Uterus (tissue), 4 donors: ENCODE measurements around the gene DXO. TPM values are rescaled to one million over a fixed set of nuclear protein-coding genes. Genes with fewer than 3 reads are reported as not detected.
A peak's percentile ranks its signal among the peaks of the same experiment; 100 is the strongest.

Source experiments
- DNase-seq, 2 donors: peaks; one replicate each; pipeline ENCODE4 v3.0.0-alpha.2; 2019 to 2020
- H3K27ac ChIP-seq, 2 donors: fragments of 200-600 bp; sonication (generic); 1 replicate in 1 of 2; 2 replicates in 1 of 2; pipeline ENCODE4 v1.5.1; 2016 to 2018
- H3K27me3 ChIP-seq, 2 donors: fragments of 200-600 bp; sonication (generic); one replicate each; pipeline ENCODE4 v1.5.1; 2018 to 2019; ENCODE audit warnings: control low read depth in 1 of 2
- H3K36me3 ChIP-seq, 2 donors: fragments of 200-600 bp; sonication (generic); one replicate each; pipeline ENCODE4 v1.5.1; 2019; ENCODE audit warnings: control low read depth in 1 of 2
- H3K4me1 ChIP-seq, 2 donors: fragments of 200-600 bp; sonication (generic); one replicate each; pipeline ENCODE4 v1.5.1; 2018 to 2019; ENCODE audit warnings: control low read depth in 1 of 2
- H3K4me3 ChIP-seq, 2 donors: fragments of 200-600 bp; sonication (generic); 1 replicate in 1 of 2; 2 replicates in 1 of 2; pipeline ENCODE4 v1.5.1; 2018 to 2019; ENCODE audit warnings: mild to moderate bottlenecking in 1 of 2
- H3K9me3 ChIP-seq, 2 donors: fragments of 200-600 bp; sonication (generic); one replicate each; pipeline ENCODE4 v1.5.1; 2019; ENCODE audit warnings: control low read depth in 1 of 2
- POLR2A ChIP-seq, 2 donors: fragments of 450-650 bp; IDR thresholded peaks; one replicate each; pipeline ENCODE4 v1.6.1; 2016; ENCODE audit warnings: antibody characterized with exemption in 2 of 2, mild to moderate bottlenecking in 1 of 2, moderate library complexity in 1 of 2
- intact Hi-C: fragments of 100-400 bp; cut with DNase I; formaldehyde crosslinking; loops from one replicate; pipeline ENCODE4 v1.15.1; 2023; ENCODE audit warnings: low total_unique reads
- microRNA counts, 2 donors: library from miRNA; unstranded; fragments of <30 nt; microRNA quantifications; one replicate each; lab custom pipeline; 2016 to 2017
- microRNA-seq: library from miRNA; unstranded; fragments of <30 nt; microRNA quantifications from one replicate; pipeline ENCODE4, GENCODE V29; 2016; ENCODE audit warnings: borderline microRNAs expressed, borderline replicate concordance
- small RNA-seq: library from RNA; depleted of rRNA; stranded (forward); fragments of <200 nt; gene quantifications from one replicate; pipeline ENCODE3, GENCODE V24; 2016
- total RNA-seq, 4 donors: library from RNA; depleted of rRNA in 3 of 4; stranded (reverse); fragments of >200 nt in 3 of 4; gene quantifications; one replicate each; pipeline versions ENCODE4 v1.1.0 to v1.2.4, GENCODE V29; 2014 to 2023
- TF ChIP-seq, protein P1 (sequence below), 4 experiments: fragments of 200-600 bp in 2 of 4; fragments of 450-650 bp in 2 of 4; sonication (generic) in 2 of 4; IDR thresholded peaks; one replicate each; pipeline ENCODE4 v1.5.1; 2016 to 2019; ENCODE audit warnings: antibody characterized with exemption in 4 of 4, mild to moderate bottlenecking in 2 of 4, moderate library complexity in 1 of 4
- donor health status: DM: yes; HTN: yes; CAD: no.

DXO gene
- total RNA-seq, 4 donors from 2014 or later: 10.0 to 36.6 (median 14.7) TPM

DNA sequence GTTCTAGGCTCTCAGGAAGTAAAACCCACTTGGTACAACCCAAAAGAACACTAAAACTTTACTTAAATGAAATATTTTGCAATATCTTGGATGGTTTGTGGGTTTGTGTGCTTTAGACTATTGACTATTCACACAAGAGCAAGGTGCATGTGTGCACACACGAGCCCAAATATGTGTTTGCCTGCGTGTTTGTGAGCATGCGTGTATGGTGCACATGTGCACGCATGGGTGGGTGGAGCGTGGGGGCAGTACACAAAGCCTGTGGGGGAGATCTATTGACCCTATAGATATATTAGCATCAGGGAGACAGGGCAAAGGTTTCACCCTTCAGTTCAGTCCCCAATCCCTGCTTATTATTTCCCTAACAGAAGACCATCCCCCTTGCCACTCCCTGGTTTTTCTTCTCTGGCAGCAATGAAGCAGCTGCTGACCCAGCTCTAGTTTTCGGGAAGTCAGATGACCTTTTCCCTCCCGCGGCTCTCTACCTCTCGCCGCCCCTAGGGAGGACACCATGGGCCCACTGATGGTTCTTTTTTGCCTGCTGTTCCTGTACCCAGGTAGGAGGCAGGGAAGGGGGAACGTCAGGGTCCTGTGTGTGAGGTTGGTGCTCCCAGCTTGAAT is 44.6 kb downstream of the DXO start, which contains the start of gene C2:
Gene C2, plus strand, starts transcription at position 476 of the 621 bp plus-strand sequence. Its CDS starts 36 bp downstream, at position 512.
- H3K27me3 ChIP-seq: no peaks in the 10 kb centered on the region
- no peaks in the 10 kb centered on the region for H3K4me1 ChIP-seq
- no peak for TF ChIP-seq POLR2A (IDR thresholded peaks at IDR 0.05)
- TF ChIP-seq, protein P1, sequence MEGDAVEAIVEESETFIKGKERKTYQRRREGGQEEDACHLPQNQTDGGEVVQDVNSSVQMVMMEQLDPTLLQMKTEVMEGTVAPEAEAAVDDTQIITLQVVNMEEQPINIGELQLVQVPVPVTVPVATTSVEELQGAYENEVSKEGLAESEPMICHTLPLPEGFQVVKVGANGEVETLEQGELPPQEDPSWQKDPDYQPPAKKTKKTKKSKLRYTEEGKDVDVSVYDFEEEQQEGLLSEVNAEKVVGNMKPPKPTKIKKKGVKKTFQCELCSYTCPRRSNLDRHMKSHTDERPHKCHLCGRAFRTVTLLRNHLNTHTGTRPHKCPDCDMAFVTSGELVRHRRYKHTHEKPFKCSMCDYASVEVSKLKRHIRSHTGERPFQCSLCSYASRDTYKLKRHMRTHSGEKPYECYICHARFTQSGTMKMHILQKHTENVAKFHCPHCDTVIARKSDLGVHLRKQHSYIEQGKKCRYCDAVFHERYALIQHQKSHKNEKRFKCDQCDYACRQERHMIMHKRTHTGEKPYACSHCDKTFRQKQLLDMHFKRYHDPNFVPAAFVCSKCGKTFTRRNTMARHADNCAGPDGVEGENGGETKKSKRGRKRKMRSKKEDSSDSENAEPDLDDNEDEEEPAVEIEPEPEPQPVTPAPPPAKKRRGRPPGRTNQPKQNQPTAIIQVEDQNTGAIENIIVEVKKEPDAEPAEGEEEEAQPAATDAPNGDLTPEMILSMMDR (IDR thresholded peaks at IDR 0.05): no peak
- intact Hi-C loops: no loop called here
- H3K4me3 ChIP-seq: no peak within 1 kb of the TSS
- no peaks in the 10 kb centered on the region for H3K36me3 ChIP-seq
- H3K27ac ChIP-seq: peak within 1 kb of the TSS in 1 of 2 donors; percentile 37
- no peaks in the 10 kb centered on the region for H3K9me3 ChIP-seq
- no peak for DNase-seq

DNA sequence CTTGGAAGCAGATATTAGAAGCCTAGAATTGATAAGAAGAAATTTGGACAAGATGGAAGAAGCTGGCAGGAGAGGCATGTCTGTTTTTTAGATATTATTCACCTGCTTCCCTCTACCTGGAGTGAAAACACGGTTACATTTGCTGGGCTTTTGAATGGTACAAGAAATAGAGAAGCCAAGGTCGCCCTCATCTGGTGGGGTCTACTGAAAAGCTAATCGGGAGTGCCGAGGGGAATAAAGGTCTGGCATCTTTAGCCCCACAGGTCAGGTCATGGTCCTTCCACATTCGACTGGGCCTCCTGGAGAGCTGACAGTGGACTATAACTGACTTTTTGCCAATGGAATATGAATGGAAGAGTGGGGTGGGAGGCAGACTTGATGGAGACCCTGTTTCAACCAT is 49.0 kb downstream of the DXO start:
- intact Hi-C loops: no loop called here
- no peaks in the 10 kb centered on the region for H3K27me3 ChIP-seq
- no peak overlapping the region for H3K27ac ChIP-seq
- no peaks in the 10 kb centered on the region for H3K36me3 ChIP-seq
- no peaks in the 10 kb centered on the region for H3K9me3 ChIP-seq
- TF ChIP-seq, protein P1 (IDR thresholded peaks at IDR 0.05): peak in 3 of 4 experiments; percentile 19 to 47 (median 40)
- no peak for TF ChIP-seq POLR2A (IDR thresholded peaks at IDR 0.05)
- DNase-seq: peak in 1 of 2 donors; percentile 52
- no peaks in the 10 kb centered on the region for H3K4me1 ChIP-seq
- H3K4me3 ChIP-seq: no peak overlapping the region

DNA sequence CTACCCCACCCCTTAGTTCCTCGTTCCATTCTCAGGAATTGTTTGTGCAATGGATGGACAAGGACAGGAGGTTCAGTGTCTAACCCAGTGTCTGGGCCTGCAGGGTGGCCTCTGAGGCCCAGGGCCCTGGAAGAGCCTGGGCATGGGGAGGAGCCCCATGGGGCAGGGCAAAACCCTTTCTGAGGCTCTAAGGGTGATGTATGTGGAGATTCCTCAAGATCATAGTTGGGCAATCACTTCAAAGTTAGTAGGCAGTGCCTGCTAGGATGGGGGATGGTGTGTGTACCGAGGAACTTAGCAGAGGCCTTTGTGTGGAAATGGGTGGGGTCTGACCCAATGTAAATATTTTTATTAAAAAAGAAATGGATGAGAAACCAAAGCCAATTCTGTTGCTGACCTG is 51.1 kb downstream of the DXO start:
- Histone ChIP-seq H3K27me3 (no peaks in the 10 kb centered on the region), H3K27ac (no peak overlapping the region), H3K36me3 (no peaks in the 10 kb centered on the region), H3K4me3 (no peak overlapping the region), H3K9me3 (no peaks in the 10 kb centered on the region), H3K4me1 (no peaks in the 10 kb centered on the region)
- intact Hi-C loops: no loop called here
- no peak for DNase-seq
- TF ChIP-seq POLR2A (IDR thresholded peaks at IDR 0.05): no peak
- TF ChIP-seq, protein P1 (IDR thresholded peaks at IDR 0.05): no peak

MicroRNA genes within 50 kb of the gene (microRNA counts, 767-probe panel; counts per million panel counts)
- 0 counts per million in 2 donors for microRNA hsa-miR-1236 (lab: Ali Mortazavi, UCI)

Small RNAs within 50 kb of the gene (microRNA-seq; reads per million reads assigned to microRNA genes)
- not detected for gene MIR1236

Small RNAs within 50 kb of the gene (small RNA-seq; reads per million reads assigned to genes)
- not detected for gene AL645922.1

Other genes starting within 250 kb of the DXO start
- gene MPIG6B, start 248.8 kb downstream of the DXO start, total RNA-seq: under 1 TPM in 1 of 4 donors, not detected in 3; 0.49 TPM
- 100 to 1,000 TPM in 3 of 4 donors, 10 to 100 TPM in 1; 97.6 to 240 (median 158) TPM for gene DDAH2, start 242.8 kb downstream of the DXO start, total RNA-seq
- 100 to 1,000 TPM; 173 to 328 (median 216) TPM for gene CLIC1, start 235.6 kb downstream of the DXO start, total RNA-seq
- gene MSH5, start 232.1 kb downstream of the DXO start, total RNA-seq: 10 to 100 TPM in 3 of 4 donors, not detected in 1; 16.7 to 41.5 (median 22.1) TPM
- gene SAPCD1, start 209.5 kb downstream of the DXO start, total RNA-seq: 1 to 10 TPM in 2 of 4 donors, not detected in 2; 1.7 to 4.4 TPM
- gene VWA7, start 194.8 kb downstream of the DXO start, total RNA-seq: 10 to 100 TPM in 1 of 4 donors, 1 to 10 TPM in 2, under 1 TPM in 1; 0.88 to 24.1 (median 3.1) TPM
- gene VARS1, start 176.4 kb downstream of the DXO start, total RNA-seq: 100 to 1,000 TPM in 1 of 4 donors, 10 to 100 TPM in 3; 35.6 to 118 (median 53.4) TPM
- 100 to 1,000 TPM in 1 of 4 donors, 10 to 100 TPM in 3; 37.1 to 119 (median 58.7) TPM for gene LSM2, start 165.2 kb downstream of the DXO start, total RNA-seq
- gene HSPA1L, start 156.9 kb downstream of the DXO start, total RNA-seq: 1 to 10 TPM in 3 of 4 donors, under 1 TPM in 1; 0.59 to 4.6 (median 2.3) TPM
- gene HSPA1A, start 156.6 kb downstream of the DXO start, total RNA-seq: 100 to 1,000 TPM in 3 of 4 donors, 10 to 100 TPM in 1; 98.8 to 261 (median 170) TPM
- gene HSPA1B, start 144.4 kb downstream of the DXO start, total RNA-seq: 100 to 1,000 TPM in 2 of 4 donors, 10 to 100 TPM in 2; 40.3 to 268 (median 152) TPM
- gene NEU1, start 109.3 kb downstream of the DXO start, total RNA-seq: 10 to 100 TPM; 20.5 to 28.4 (median 23.4) TPM
- 10 to 100 TPM in 1 of 4 donors, 1 to 10 TPM in 3; 5.0 to 46.1 (median 5.8) TPM for gene SLC44A4, start 93.1 kb downstream of the DXO start, total RNA-seq
- 10 to 100 TPM; 13.8 to 72.4 (median 66.2) TPM for gene EHMT2, start 74.4 kb downstream of the DXO start, total RNA-seq
- gene ZBTB12, start 70.1 kb downstream of the DXO start, total RNA-seq: 10 to 100 TPM in 2 of 4 donors, 1 to 10 TPM in 1, not detected in 1; 2.4 to 15.3 (median 11.0) TPM
- 10 to 100 TPM in 1 of 4 donors, 1 to 10 TPM in 3; 4.1 to 24.8 (median 4.6) TPM for gene C2, start 44.4 kb downstream of the DXO start, total RNA-seq
- 10 to 100 TPM in 2 of 4 donors, 1 to 10 TPM in 1, not detected in 1; 6.2 to 32.6 (median 31.5) TPM for gene CFB, start 26.0 kb downstream of the DXO start, total RNA-seq
- 10 to 100 TPM; 30.3 to 73.0 (median 51.4) TPM for gene NELFE, start 13.2 kb downstream of the DXO start, total RNA-seq
- 10 to 100 TPM; 11.5 to 58.8 (median 35.6) TPM for gene SKIC2, start 13.0 kb downstream of the DXO start, total RNA-seq
- 100 to 1,000 TPM in 1 of 4 donors, 10 to 100 TPM in 2, 1 to 10 TPM in 1; 3.8 to 100 (median 32.3) TPM for gene C4A, start 9.9 kb upstream of the DXO start, total RNA-seq
- gene C4B, start 42.7 kb upstream of the DXO start, total RNA-seq: 10 to 100 TPM; 12.4 to 97.5 (median 46.3) TPM
- 1 to 10 TPM in 1 of 4 donors, not detected in 3; 4.1 TPM for gene CYP21A2, start 66.3 kb upstream of the DXO start, total RNA-seq
- gene TNXB, start 137.2 kb upstream of the DXO start, total RNA-seq: 100 to 1,000 TPM in 3 of 4 donors, 10 to 100 TPM in 1; 90.6 to 217 (median 181) TPM
- gene ATF6B, start 156.1 kb upstream of the DXO start, total RNA-seq: 100 to 1,000 TPM in 1 of 4 donors, 10 to 100 TPM in 3; 16.4 to 121 (median 33.6) TPM
- gene FKBPL, start 158.2 kb upstream of the DXO start, total RNA-seq: 10 to 100 TPM in 1 of 4 donors, 1 to 10 TPM in 3; 1.3 to 10.3 (median 5.1) TPM
- gene PRRT1, start 179.8 kb upstream of the DXO start, total RNA-seq: 1 to 10 TPM in 2 of 4 donors, not detected in 2; 8.0 to 9.4 TPM
- 10 to 100 TPM; 19.0 to 35.1 (median 28.9) TPM for gene PPT2, start 182.0 kb upstream of the DXO start, total RNA-seq
- 10 to 100 TPM in 3 of 4 donors, 1 to 10 TPM in 1; 9.2 to 54.8 (median 20.2) TPM for gene EGFL8, start 192.5 kb upstream of the DXO start, total RNA-seq
- gene AGPAT1, start 203.9 kb upstream of the DXO start, total RNA-seq: 10 to 100 TPM; 14.2 to 71.2 (median 37.7) TPM
- gene RNF5, start 206.3 kb upstream of the DXO start, total RNA-seq: 10 to 100 TPM; 45.6 to 84.7 (median 56.3) TPM
- gene AGER, start 212.1 kb upstream of the DXO start, total RNA-seq: 10 to 100 TPM in 1 of 4 donors, 1 to 10 TPM in 1, under 1 TPM in 1, not detected in 1; 0.59 to 12.4 (median 2.5) TPM
- 100 to 1,000 TPM in 1 of 4 donors, 10 to 100 TPM in 3; 35.1 to 150 (median 57.7) TPM for gene PBX2, start 218.1 kb upstream of the DXO start, total RNA-seq
- gene GPSM3, start 220.5 kb upstream of the DXO start, total RNA-seq: 1 to 10 TPM in 3 of 4 donors, not detected in 1; 2.3 to 9.7 (median 3.5) TPM